HL-60/S4 (cell line): ENCODE measurements around the gene SCLY.

Source experiments
- in situ Hi-C: fragments of 300-500 bp; cut with MboI; formaldehyde crosslinking; loops from 2 replicates; pipeline ENCODE4 v1.14.3; 2022; ENCODE audit warnings: low sequenced_read_pairs

SCLY gene

GRCh38 chr2:238097201-238097987 lies 36.6 kb downstream of the SCLY start:
- in situ Hi-C loops, result no loop called here

GRCh38 chr2:238097988-238098871 lies 37.4 kb downstream of the SCLY start:
- in situ Hi-C loops, result no loop called here

DNA sequence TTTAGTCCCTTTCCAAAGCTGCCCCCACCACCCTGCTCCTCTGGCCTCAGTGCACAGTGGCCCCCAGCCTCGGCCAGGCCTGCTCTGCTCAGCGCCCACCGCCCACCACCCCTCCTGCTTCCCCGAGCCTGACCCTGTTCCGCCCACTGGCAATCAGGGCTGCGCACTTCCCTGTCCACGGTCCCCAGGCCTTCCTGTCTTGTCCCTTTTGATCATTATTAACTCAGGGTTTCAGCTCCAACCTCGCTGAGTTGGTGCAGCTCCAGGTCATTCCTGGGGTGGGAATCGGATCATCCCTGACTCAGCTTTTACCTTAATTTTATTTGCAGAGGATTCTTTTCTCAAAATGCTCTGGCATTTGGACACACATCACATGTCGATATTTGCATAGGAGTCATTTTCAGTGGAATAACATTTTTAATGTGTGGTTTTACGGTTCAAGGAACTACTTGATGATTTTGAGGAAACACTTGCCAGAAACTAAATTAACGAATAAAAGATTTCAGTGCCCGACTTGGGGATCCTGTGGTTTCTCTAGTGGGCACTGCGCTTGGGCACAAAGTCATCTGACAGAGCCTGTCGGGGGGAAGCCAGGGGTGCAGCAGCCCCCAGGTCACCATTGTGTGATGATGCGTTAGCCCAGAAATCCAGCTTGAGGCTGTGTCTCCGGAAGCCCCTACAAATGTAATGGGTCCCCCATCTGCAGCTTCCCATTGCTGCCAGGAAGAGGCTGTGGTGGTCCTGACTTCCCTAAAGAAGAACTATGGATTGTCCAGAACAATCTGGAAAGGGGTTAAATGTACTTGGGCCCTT lies 38.3 kb downstream of the SCLY start:
- in situ Hi-C loops, result no loop called here

DNA sequence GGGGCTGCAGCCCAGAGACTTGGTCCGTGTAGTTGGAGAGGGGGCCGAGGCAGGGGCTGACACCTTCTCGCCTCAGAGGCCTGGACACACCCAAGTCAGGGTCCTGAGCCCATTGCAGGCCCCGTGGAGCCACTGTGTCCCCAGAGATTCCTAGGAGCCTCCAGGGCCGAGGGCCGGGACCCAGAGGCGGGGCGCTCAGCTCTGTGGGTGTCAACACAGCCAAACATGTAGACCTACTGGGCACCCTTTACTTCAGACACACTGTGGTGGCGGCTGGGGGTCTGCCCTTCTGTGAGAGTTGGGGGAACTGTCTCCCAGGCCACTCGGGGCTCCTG lies 38.9 kb downstream of the SCLY start:
- in situ Hi-C loops, result loop anchor here (25.0 kb wide), 1 partner anchor 237 kb away; the partner anchor contains the start of gene RAMP1

DNA sequence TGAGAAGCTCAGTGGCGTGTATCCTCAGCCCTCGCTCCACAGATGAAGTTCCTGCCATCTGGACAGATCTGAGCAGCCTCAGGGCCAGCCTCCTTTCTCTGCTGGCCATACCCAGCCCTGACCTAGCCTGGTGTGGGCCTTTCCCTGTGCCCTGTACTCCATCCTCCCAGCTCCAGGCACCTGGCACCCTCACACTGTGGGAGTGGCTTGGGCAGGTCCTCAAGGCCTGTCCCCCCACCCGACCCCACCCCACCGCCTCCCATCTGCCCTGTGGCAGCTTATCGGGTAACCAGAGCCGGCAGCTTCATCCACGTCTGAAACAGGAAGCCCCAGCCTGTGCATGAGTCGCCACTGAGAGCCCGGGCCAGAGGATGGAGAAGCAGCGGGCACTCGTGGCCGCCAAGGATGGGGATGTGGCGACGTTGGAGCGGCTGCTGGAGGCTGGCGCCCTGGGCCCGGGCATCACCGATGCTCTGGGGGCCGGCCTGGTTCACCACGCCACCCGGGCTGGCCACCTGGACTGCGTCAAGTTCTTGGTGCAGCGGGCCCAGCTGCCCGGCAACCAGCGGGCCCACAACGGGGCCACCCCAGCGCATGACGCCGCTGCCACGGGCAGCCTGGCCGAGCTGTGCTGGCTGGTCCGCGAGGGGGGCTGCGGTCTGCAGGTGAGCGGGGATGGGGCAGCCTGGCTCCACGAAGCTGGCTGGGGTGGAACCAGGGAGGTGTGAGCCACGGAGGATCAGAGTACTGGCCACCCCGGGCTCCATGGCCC lies 39.4 kb downstream of the SCLY start, which contains the start of gene ESPNL:
TSS of gene ESPNL (plus strand) at position 292 of the 772 bp plus-strand sequence. CDS start at position 372, 80 bp downstream.
- in situ Hi-C loops, result loop anchor here (25.0 kb wide), 1 partner anchor 238 kb away; the partner anchor contains the start of gene RAMP1

DNA sequence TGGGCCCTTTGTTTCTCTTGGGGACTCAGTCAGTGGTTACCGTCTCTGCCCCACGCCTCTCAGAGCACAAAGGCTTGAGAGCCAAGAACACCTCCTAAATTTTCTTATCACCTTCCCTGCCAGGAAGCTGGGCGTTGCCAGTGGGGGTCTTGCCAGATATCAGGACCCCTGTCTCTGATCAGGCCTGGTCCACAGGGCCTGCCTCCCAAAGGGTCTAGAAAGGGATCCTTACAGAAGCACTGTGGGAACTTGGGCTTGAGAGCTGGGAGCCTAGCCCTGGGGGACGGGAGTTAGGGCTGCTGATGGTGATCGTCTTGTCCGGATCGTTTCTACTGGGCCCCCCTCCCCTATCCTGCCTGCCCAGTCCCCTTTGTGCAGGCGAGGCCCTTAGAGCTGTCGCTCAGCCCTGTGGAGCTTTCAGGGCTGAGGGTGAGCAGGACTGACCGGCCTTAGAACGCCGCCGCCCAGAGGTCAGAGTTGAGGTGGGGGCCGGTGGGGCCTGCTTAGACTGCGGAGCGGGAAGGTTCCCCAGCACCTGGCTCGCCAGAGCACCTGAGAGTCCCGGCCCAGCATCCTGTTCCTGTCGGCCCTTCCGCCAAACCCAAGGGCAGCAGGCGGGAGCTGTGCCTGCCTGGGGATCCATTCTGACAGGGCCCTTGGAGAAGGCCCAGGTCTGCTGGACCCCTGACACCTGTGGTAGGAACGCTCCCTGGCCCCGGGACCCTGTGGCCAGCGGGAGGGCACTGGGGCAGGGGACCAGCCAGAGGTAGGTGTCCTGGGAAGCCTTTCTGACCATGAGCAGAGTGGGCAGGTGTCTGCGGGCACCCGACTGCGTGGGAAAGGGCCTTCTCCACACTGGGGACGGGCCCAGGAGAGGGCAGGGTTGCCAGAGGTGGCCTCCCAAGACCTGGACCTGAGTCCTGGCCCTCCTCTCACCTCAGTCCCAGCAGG lies 40.3 kb downstream of the SCLY start:
- in situ Hi-C loops, result loop anchor here (25.0 kb wide), 1 partner anchor 239 kb away; the partner anchor contains the start of gene RAMP1

DNA sequence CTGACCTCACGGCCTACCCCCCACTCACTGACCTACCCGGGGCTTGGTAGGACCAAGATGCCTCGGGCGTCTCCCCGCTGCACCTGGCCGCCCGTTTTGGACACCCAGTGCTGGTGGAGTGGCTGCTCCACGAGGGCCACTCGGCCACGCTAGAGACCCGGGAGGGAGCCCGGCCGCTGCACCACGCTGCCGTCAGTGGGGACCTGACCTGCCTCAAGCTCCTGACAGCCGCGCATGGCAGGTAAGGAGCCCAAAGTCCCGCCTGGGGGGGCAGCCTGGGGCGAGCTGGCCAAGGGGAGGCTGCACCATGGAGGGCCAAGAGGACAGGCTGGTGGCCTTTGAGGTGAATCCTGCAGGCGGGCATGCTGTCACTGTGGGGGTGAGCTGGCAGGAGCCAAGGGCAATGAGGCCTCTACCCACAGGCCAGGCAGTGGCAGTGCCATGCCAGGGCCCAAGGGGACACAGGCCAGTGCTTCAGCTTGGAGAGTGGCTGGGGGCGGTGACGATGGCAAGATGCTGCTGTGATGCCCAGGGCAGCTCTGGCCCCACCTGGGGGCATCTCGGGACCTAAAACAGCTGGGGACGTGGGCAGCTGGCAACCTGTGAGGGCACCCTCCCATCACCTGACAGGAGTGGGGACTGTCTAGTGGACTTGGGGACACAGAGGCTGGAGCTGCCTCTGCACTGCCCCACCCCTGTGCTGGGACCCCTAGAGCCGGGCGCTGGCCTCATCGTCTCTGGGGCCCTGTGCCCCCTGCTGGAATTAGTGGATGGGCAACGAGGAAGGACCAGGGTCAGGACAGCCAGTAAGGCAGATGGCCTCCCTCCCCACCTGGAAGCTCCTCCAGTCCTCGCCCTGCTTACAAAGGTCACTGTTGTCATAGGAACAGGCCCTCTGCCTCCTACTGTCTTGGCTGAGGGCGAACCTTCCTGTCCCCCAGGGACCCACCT lies 41.4 kb downstream of the SCLY start:
- in situ Hi-C loops, result loop anchor here (25.0 kb wide), 1 partner anchor 240 kb away; the partner anchor contains the start of gene RAMP1

DNA sequence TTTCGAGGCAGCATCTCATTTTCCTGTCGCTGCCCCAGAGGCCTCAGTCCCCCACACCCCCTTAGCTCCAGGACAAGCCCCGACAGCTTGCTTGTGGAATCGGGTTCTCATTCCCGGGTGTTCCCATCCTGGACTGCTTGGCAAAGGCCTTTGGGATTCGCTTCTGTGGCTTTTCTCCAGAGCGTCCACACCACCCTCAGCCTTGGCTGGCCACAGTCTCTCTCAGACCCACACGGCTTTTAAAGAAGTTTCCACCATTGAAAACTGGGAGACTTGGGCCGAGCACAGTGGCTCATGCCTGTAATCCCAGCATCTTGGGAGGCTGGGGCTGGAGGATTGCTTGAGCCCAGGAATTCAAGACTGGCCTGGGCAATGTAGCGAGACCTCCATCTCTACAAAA lies 42.1 kb downstream of the SCLY start:
- in situ Hi-C loops, result loop anchor here (25.0 kb wide), 1 partner anchor 241 kb away; the partner anchor contains the start of gene RAMP1

- in situ Hi-C loops, result loop anchor here (25.0 kb wide), 1 partner anchor 241 kb away; the partner anchor contains the start of gene RAMP1
Measured at GRCh38 chr2:238103465-238104225, 42.8 kb downstream of the SCLY start.

- in situ Hi-C loops, result loop anchor here (25.0 kb wide), 1 partner anchor 242 kb away; the partner anchor contains the start of gene RAMP1
Measured at GRCh38 chr2:238104226-238104690, 43.5 kb downstream of the SCLY start.

GRCh38 chr2:238104691-238105371 lies 44.0 kb downstream of the SCLY start:
- in situ Hi-C loops, result loop anchor here (25.0 kb wide), 1 partner anchor 243 kb away; the partner anchor contains the start of gene RAMP1

GRCh38 chr2:238105506-238106338 lies 44.9 kb downstream of the SCLY start:
- in situ Hi-C loops, result loop anchor here (25.0 kb wide), 1 partner anchor 243 kb away; the partner anchor contains the start of gene RAMP1

GRCh38 chr2:238106339-238106697 lies 45.5 kb downstream of the SCLY start:
- in situ Hi-C loops, result loop anchor here (25.0 kb wide), 1 partner anchor 244 kb away; the partner anchor contains the start of gene RAMP1

- in situ Hi-C loops, result loop anchor here (25.0 kb wide), 1 partner anchor 245 kb away; the partner anchor contains the start of gene RAMP1
Measured at GRCh38 chr2:238106698-238107524, 46.1 kb downstream of the SCLY start.
